ENCODE results near the gene CWH43.

Gene CWH43

GRCh38 chr4:48970471-48970921 lies 15.6 kb upstream of the CWH43 start:
- Histone ChIP-seq H4K8ac (ENCODE audit: low read depth, low read length) (no peak overlapping the region), H3K4ac (ENCODE audit: low read length) (no peak overlapping the region)

GRCh38 chr4:48974979-48975640 lies 11.0 kb upstream of the CWH43 start:
- no peaks in the 10 kb centered on the region for H3K79me1 ChIP-seq (ENCODE audit: low read depth, low read length)
- H3K4ac ChIP-seq (ENCODE audit: low read length), result no peak overlapping the region
- no peak overlapping the region for H3K9ac ChIP-seq (ENCODE audit: low read depth, low read length, poor library complexity)
- no peak overlapping the region for H3K18ac ChIP-seq (ENCODE audit: low read length)
- H3K23ac ChIP-seq (ENCODE audit: low read depth, low read length, poor library complexity), result no peak overlapping the region
- H3K27ac ChIP-seq (replicated peaks; ENCODE audit: low read length), result no peak overlapping the region
- DNase-seq (ENCODE audit: low spot score), result no peak
- no peak overlapping the region for H2BK5ac ChIP-seq (ENCODE audit: low read length)
- no peak overlapping the region for H2BK120ac ChIP-seq (ENCODE audit: low read depth, low read length)
- WGBS, 2 donors (ENCODE audit: extremely low coverage in 2 of 2, insufficient read length in 2 of 2, insufficient replicate concordance in 1 of 2), result no CpG with 5 or more reads among the region's 2 CpGs
- H2BK15ac ChIP-seq (ENCODE audit: low read length), result no peak overlapping the region
- H3K4me3 ChIP-seq (ENCODE audit: low read length in 2 of 2), result no peak overlapping the region
- no peak overlapping the region for H4K8ac ChIP-seq (ENCODE audit: low read depth, low read length)
- no peaks in the 10 kb centered on the region for H3K36me3 ChIP-seq (replicated peaks in 1 of 2; ENCODE audit: control insufficient read depth in 2 of 2, insufficient read depth in 2 of 2, low read length in 2 of 2)
- H3K4me1 ChIP-seq (ENCODE audit: control insufficient read depth in 2 of 2, insufficient read depth in 1 of 2, low read depth in 1 of 2, low read length in 2 of 2), result no peaks in the 10 kb centered on the region
- no peak overlapping the region for H2AFZ ChIP-seq (ENCODE audit: low read length)
- H3K14ac ChIP-seq (ENCODE audit: low read length), result no peak overlapping the region
- H3K27me3 ChIP-seq (ENCODE audit: control insufficient read depth in 3 of 3, insufficient read depth in 3 of 3, low read depth in 1 of 3, low read length in 3 of 3), result peaks cover 0 to 17% (median 0%) of the 10 kb centered on the region in 3 experiments
- no peaks in the 10 kb centered on the region for H3K9me3 ChIP-seq (replicated peaks in 1 of 2; ENCODE audit: control insufficient read depth in 2 of 2, insufficient read depth in 1 of 2, low read depth in 1 of 2, low read length in 2 of 2)
- no peak overlapping the region for H2AK5ac ChIP-seq (ENCODE audit: low read depth, low read length)
- no peak overlapping the region for H2BK12ac ChIP-seq (ENCODE audit: low read length)
- H3K4me2 ChIP-seq (ENCODE audit: insufficient read depth, low read length, poor library complexity, severe bottlenecking), result no peak overlapping the region
- no peak overlapping the region for H4K91ac ChIP-seq (ENCODE audit: low read depth, low read length, poor library complexity)

More at GRCh38 chr4:48970471-48970921, 15.6 kb upstream of the CWH43 start:
- Histone ChIP-seq H3K79me1 (ENCODE audit: low read depth, low read length) (no peaks in the 10 kb centered on the region), H2AK5ac (ENCODE audit: low read depth, low read length) (no peak overlapping the region), H3K4me2 (ENCODE audit: insufficient read depth, low read length, poor library complexity, severe bottlenecking) (no peak overlapping the region), H4K91ac (ENCODE audit: low read depth, low read length, poor library complexity) (no peak overlapping the region), H3K9ac (ENCODE audit: low read depth, low read length, poor library complexity) (no peak overlapping the region), H3K27ac (replicated peaks; ENCODE audit: low read length) (no peak overlapping the region), H3K27me3 (ENCODE audit: control insufficient read depth in 3 of 3, insufficient read depth in 3 of 3, low read depth in 1 of 3, low read length in 3 of 3) (peaks cover 0 to 11% (median 0%) of the 10 kb centered on the region in 3 experiments), H2BK15ac (ENCODE audit: low read length) (no peak overlapping the region), H2BK12ac (ENCODE audit: low read length) (no peak overlapping the region), H3K4me1 (ENCODE audit: control insufficient read depth in 2 of 2, insufficient read depth in 1 of 2, low read depth in 1 of 2, low read length in 2 of 2) (peaks cover 7 to 19% of the 10 kb centered on the region in 2 donors), H2BK5ac (ENCODE audit: low read length) (no peak overlapping the region), H3K4me3 (ENCODE audit: low read length in 2 of 2) (no peak overlapping the region), H3K36me3 (replicated peaks in 1 of 2; ENCODE audit: control insufficient read depth in 2 of 2, insufficient read depth in 2 of 2, low read length in 2 of 2) (no peaks in the 10 kb centered on the region), H2BK120ac (ENCODE audit: low read depth, low read length) (no peak overlapping the region), H3K14ac (ENCODE audit: low read length) (no peak overlapping the region), H3K18ac (ENCODE audit: low read length) (no peak overlapping the region), H3K9me3 (replicated peaks in 1 of 2; ENCODE audit: control insufficient read depth in 2 of 2, insufficient read depth in 1 of 2, low read depth in 1 of 2, low read length in 2 of 2) (no peaks in the 10 kb centered on the region), H2AFZ (ENCODE audit: low read length) (no peak overlapping the region), H3K23ac (ENCODE audit: low read depth, low read length, poor library complexity) (no peak overlapping the region)
- no CpG with 5 or more reads among the region's 3 CpGs for WGBS, 2 donors (ENCODE audit: extremely low coverage in 2 of 2, insufficient read length in 2 of 2, insufficient replicate concordance in 1 of 2)
- no peak for DNase-seq (ENCODE audit: low spot score)

- H4K8ac ChIP-seq (ENCODE audit: low read depth, low read length), result no peak overlapping the region
- H3K14ac ChIP-seq (ENCODE audit: low read length), result no peak overlapping the region
- no peak overlapping the region for H4K91ac ChIP-seq (ENCODE audit: low read depth, low read length, poor library complexity)
- H3K4me2 ChIP-seq (ENCODE audit: insufficient read depth, low read length, poor library complexity, severe bottlenecking), result no peak overlapping the region
- no peak overlapping the region for H2AFZ ChIP-seq (ENCODE audit: low read length)
- H3K4me3 ChIP-seq (ENCODE audit: low read length in 2 of 2), result no peak overlapping the region
- no peak overlapping the region for H3K4ac ChIP-seq (ENCODE audit: low read length)
- H3K4me1 ChIP-seq (ENCODE audit: control insufficient read depth in 2 of 2, insufficient read depth in 1 of 2, low read depth in 1 of 2, low read length in 2 of 2), result no peaks in the 10 kb centered on the region
- no peak overlapping the region for H2BK15ac ChIP-seq (ENCODE audit: low read length)
- no peaks in the 10 kb centered on the region for H3K36me3 ChIP-seq (replicated peaks in 1 of 2; ENCODE audit: control insufficient read depth in 2 of 2, insufficient read depth in 2 of 2, low read length in 2 of 2)
- H3K18ac ChIP-seq (ENCODE audit: low read length), result no peak overlapping the region
- H3K27ac ChIP-seq (replicated peaks; ENCODE audit: low read length), result no peak overlapping the region
- H3K79me1 ChIP-seq (ENCODE audit: low read depth, low read length), result no peaks in the 10 kb centered on the region
- H3K27me3 ChIP-seq (ENCODE audit: control insufficient read depth in 3 of 3, insufficient read depth in 3 of 3, low read depth in 1 of 3, low read length in 3 of 3), result peaks cover 0 to 17% (median 0%) of the 10 kb centered on the region in 3 experiments
- H2BK12ac ChIP-seq (ENCODE audit: low read length), result no peak overlapping the region
- H2AK5ac ChIP-seq (ENCODE audit: low read depth, low read length), result no peak overlapping the region
- H2BK5ac ChIP-seq (ENCODE audit: low read length), result no peak overlapping the region
- WGBS, 2 donors (ENCODE audit: extremely low coverage in 2 of 2, insufficient read length in 2 of 2, insufficient replicate concordance in 1 of 2), result no CpG with 5 or more reads among the region's 4 CpGs
- H3K9me3 ChIP-seq (replicated peaks in 1 of 2; ENCODE audit: control insufficient read depth in 2 of 2, insufficient read depth in 1 of 2, low read depth in 1 of 2, low read length in 2 of 2), result no peaks in the 10 kb centered on the region
- H3K9ac ChIP-seq (ENCODE audit: low read depth, low read length, poor library complexity), result no peak overlapping the region
- H2BK120ac ChIP-seq (ENCODE audit: low read depth, low read length), result no peak overlapping the region
- H3K23ac ChIP-seq (ENCODE audit: low read depth, low read length, poor library complexity), result no peak overlapping the region
- no peak for DNase-seq (ENCODE audit: low spot score)
These were observed 10.0 kb upstream of the CWH43 start for GRCh38 chr4:48976041-48976440.

GRCh38 chr4:48979914-48980579 lies 6.0 kb upstream of the CWH43 start:
- Histone ChIP-seq H3K9me3 (replicated peaks in 1 of 2; ENCODE audit: control insufficient read depth in 2 of 2, insufficient read depth in 1 of 2, low read depth in 1 of 2, low read length in 2 of 2) (no peaks in the 10 kb centered on the region), H3K4me3 (ENCODE audit: low read length in 2 of 2) (no peak overlapping the region), H3K27me3 (ENCODE audit: control insufficient read depth in 3 of 3, insufficient read depth in 3 of 3, low read depth in 1 of 3, low read length in 3 of 3) (peaks cover 0 to 22% (median under 1%) of the 10 kb centered on the region in 3 experiments), H2AK5ac (ENCODE audit: low read depth, low read length) (no peak overlapping the region), H3K4me1 (ENCODE audit: control insufficient read depth in 2 of 2, insufficient read depth in 1 of 2, low read depth in 1 of 2, low read length in 2 of 2) (no peaks in the 10 kb centered on the region), H3K79me1 (ENCODE audit: low read depth, low read length) (no peaks in the 10 kb centered on the region), H3K27ac (replicated peaks; ENCODE audit: low read length) (no peak overlapping the region), H2BK5ac (ENCODE audit: low read length) (no peak overlapping the region), H4K91ac (ENCODE audit: low read depth, low read length, poor library complexity) (no peak overlapping the region), H3K23ac (ENCODE audit: low read depth, low read length, poor library complexity) (no peak overlapping the region), H3K4me2 (ENCODE audit: insufficient read depth, low read length, poor library complexity, severe bottlenecking) (no peak overlapping the region), H2BK15ac (ENCODE audit: low read length) (no peak overlapping the region), H3K36me3 (replicated peaks in 1 of 2; ENCODE audit: control insufficient read depth in 2 of 2, insufficient read depth in 2 of 2, low read length in 2 of 2) (no peaks in the 10 kb centered on the region), H2BK120ac (ENCODE audit: low read depth, low read length) (no peak overlapping the region), H3K14ac (ENCODE audit: low read length) (no peak overlapping the region), H3K4ac (ENCODE audit: low read length) (no peak overlapping the region), H2AFZ (ENCODE audit: low read length) (no peak overlapping the region), H2BK12ac (ENCODE audit: low read length) (no peak overlapping the region), H3K18ac (ENCODE audit: low read length) (no peak overlapping the region), H3K9ac (ENCODE audit: low read depth, low read length, poor library complexity) (no peak overlapping the region), H4K8ac (ENCODE audit: low read depth, low read length) (no peak overlapping the region)
- DNase-seq (ENCODE audit: low spot score), result no peak
- no CpG with 5 or more reads among the region's 6 CpGs for WGBS, 2 donors (ENCODE audit: extremely low coverage in 2 of 2, insufficient read length in 2 of 2, insufficient replicate concordance in 1 of 2)
